ENCODE measurements around the gene RUBCNL. TPM values are rescaled to one million over a fixed set of nuclear protein-coding genes. Genes with fewer than 3 reads are reported as not detected.

Gene RUBCNL
- total and polyA plus RNA-seq, 9 of the 15 experiments (the other 6 are each of a cell fraction or from before 2014, with no cell fraction given): 0.04 to 0.35 (median 0.12) TPM; not detected in 3

GRCh38 chr13:46403851-46404732 lies 17.0 kb upstream of the RUBCNL start (continued):
- no peak for TF ChIP-seq REST (IDR thresholded peaks at IDR 0.05; ENCODE audit: borderline replicate concordance)
- no peak for TF ChIP-seq REST (CRISPR knock-in tag; IDR thresholded peaks at IDR 0.05; ENCODE audit: low read depth)
- no peak for TF ChIP-seq ZNF23 (CRISPR knock-in tag; IDR thresholded peaks at IDR 0.05)
- no peak for TF ChIP-seq ZFPM2 (CRISPR knock-in tag; IDR thresholded peaks at IDR 0.05)

Data from K562 (cell line).